Liver (tissue), 3 donors: ENCODE data around the gene RAET1E.
"Not testable (repeated sequence)": the region's sequence is repeated elsewhere in the genome, so short reads cannot be mapped to it uniquely, and the experiment has no call there.

Experiments
- CTCF ChIP-seq: fragments of 150-350 bp; IDR thresholded peaks from 2 replicates; pipeline ENCODE4 v1.5.1; 2017; ENCODE audit warnings: improper control_type of control experiment, low read depth, low read length; ENCODE audit not compliant: missing input control
- EGR1 ChIP-seq, 2 donors: IDR thresholded peaks; 2 replicates each; pipeline ENCODE4 v1.6.1; 2016 to 2018; ENCODE audit warnings: antibody characterized with exemption in 2 of 2, low read depth in 2 of 2
- FOXA1 ChIP-seq: IDR thresholded peaks from 2 replicates; pipeline ENCODE4 v1.6.1; 2016; ENCODE audit warnings: antibody characterized with exemption
- GABPA ChIP-seq, 2 donors: IDR thresholded peaks in 1 of 2; conservative IDR thresholded peaks in 1 of 2; 2 replicates each; pipeline ENCODE4 v1.6.1; 2016; ENCODE audit warnings: antibody characterized with exemption in 2 of 2, mild to moderate bottlenecking in 1 of 2, moderate library complexity in 1 of 2
- JUND ChIP-seq, 2 donors: IDR thresholded peaks; 2 replicates each; pipeline ENCODE4 v1.6.1; 2016; ENCODE audit warnings: antibody characterized with exemption in 2 of 2
- MAX ChIP-seq: IDR thresholded peaks from 2 replicates; pipeline ENCODE4 v1.6.1; 2016; ENCODE audit warnings: antibody characterized with exemption
- NR2F2 ChIP-seq: IDR thresholded peaks from 2 replicates; pipeline ENCODE4 v1.6.1; 2016; ENCODE audit warnings: antibody characterized with exemption
- RAD21 ChIP-seq, 2 donors: IDR thresholded peaks; 2 replicates each; pipeline ENCODE4 v1.6.1; 2016; ENCODE audit warnings: antibody characterized with exemption in 2 of 2, mild to moderate bottlenecking in 2 of 2
- REST ChIP-seq: IDR thresholded peaks from 2 replicates; pipeline ENCODE4 v1.6.1; 2016; ENCODE audit warnings: antibody characterized with exemption, mild to moderate bottlenecking
- RXRA ChIP-seq, 2 donors: IDR thresholded peaks; 2 replicates each; pipeline ENCODE4 v1.6.1; 2017 to 2018; ENCODE audit warnings: antibody characterized with exemption in 2 of 2, mild to moderate bottlenecking in 1 of 2
- TAF1 ChIP-seq: conservative IDR thresholded peaks from 2 replicates; pipeline ENCODE4 v1.6.1; 2016; ENCODE audit warnings: antibody characterized with exemption, mild to moderate bottlenecking
- YY1 ChIP-seq: IDR thresholded peaks from 2 replicates; pipeline ENCODE4 v1.6.1; 2016; ENCODE audit warnings: antibody characterized with exemption, mild to moderate bottlenecking
- TF ChIP-seq, protein P1 (sequence below): IDR thresholded peaks from 2 replicates; pipeline ENCODE4 v1.6.1; 2016; ENCODE audit warnings: antibody characterized with exemption
- donor health status: healthy.
- donor health status: healthy.

DNA sequence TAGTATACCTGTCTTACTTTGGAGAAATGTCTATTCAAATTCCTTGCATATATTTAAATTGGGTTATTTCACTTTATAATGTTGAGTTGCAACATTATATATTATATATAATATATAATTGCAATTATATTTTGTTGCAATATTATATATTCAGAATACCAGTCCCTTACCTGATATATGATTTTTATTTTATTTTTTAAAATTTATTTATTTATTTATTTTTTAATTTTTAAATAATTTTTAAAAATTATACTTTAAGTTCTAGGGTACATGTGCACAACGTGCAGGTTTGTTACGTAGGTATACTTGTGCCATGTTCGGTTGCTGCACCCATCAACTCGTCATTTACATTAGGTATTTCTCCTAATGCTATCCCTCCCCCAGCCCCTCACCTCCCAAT is 29.1 kb upstream of the RAET1E start:
- not testable (repeated sequence) for TF ChIP-seq CTCF; TAF1; RAD21 (IDR thresholded peaks at IDR 0.05); MAX; YY1; REST; EGR1 (IDR thresholded peaks at IDR 0.05; ENCODE audit: low read depth in 2 of 2); NR2F2; RXRA (IDR thresholded peaks at IDR 0.05); JUND (IDR thresholded peaks at IDR 0.05); FOXA1; GABPA (IDR thresholded peaks at IDR 0.05 in 1 of 2, conservative IDR thresholded peaks at IDR 0.05 in 1 of 2)
- TF ChIP-seq, protein P1, sequence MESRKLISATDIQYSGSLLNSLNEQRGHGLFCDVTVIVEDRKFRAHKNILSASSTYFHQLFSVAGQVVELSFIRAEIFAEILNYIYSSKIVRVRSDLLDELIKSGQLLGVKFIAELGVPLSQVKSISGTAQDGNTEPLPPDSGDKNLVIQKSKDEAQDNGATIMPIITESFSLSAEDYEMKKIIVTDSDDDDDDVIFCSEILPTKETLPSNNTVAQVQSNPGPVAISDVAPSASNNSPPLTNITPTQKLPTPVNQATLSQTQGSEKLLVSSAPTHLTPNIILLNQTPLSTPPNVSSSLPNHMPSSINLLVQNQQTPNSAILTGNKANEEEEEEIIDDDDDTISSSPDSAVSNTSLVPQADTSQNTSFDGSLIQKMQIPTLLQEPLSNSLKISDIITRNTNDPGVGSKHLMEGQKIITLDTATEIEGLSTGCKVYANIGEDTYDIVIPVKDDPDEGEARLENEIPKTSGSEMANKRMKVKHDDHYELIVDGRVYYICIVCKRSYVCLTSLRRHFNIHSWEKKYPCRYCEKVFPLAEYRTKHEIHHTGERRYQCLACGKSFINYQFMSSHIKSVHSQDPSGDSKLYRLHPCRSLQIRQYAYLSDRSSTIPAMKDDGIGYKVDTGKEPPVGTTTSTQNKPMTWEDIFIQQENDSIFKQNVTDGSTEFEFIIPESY: not testable (repeated sequence)
